GM18511 (cell line): ENCODE measurements around the gene ADIPOQ.
"Not testable (repeated sequence)": the region's sequence is repeated elsewhere in the genome, so short reads cannot be mapped to it uniquely, and the experiment has no call there.

Experiments used
- ATAC-seq: cut with Tn5 transposase; IDR thresholded peaks from one replicate; pipeline ENCODE4 v1.9.1; 2021; ENCODE audit warnings: mild to moderate bottlenecking, moderate library complexity; ENCODE audit not compliant: unreplicated experiment

The ADIPOQ gene

DNA sequence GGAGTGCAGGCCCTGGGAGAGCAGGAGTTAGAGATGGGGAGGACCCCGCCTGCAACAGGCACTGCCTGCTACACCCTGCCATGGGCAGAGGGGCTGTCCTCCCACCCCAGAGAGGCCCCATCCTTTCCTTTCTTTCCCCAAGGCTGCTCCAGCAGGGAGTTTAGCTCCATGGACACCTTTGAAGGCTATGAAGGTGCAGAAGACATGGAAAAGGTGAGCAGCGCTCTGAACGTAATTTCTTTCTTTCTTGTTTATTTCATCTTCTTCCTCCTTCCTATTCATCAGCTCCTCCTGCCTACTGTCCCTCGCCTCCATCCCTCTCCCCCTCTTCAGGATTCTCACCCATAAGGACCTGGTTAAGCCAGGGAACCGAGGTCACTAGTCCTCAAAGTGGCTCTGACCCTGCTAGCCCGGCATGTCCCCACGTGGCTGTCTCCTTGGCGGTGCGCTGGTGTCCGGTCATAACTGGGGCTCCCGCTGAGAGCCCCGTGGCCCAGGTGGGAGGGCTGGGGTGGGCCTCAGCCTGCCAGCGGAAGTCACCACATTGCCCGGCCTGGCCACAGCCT is 16.0 kb upstream of the ADIPOQ start:
- no peak for ATAC-seq

DNA sequence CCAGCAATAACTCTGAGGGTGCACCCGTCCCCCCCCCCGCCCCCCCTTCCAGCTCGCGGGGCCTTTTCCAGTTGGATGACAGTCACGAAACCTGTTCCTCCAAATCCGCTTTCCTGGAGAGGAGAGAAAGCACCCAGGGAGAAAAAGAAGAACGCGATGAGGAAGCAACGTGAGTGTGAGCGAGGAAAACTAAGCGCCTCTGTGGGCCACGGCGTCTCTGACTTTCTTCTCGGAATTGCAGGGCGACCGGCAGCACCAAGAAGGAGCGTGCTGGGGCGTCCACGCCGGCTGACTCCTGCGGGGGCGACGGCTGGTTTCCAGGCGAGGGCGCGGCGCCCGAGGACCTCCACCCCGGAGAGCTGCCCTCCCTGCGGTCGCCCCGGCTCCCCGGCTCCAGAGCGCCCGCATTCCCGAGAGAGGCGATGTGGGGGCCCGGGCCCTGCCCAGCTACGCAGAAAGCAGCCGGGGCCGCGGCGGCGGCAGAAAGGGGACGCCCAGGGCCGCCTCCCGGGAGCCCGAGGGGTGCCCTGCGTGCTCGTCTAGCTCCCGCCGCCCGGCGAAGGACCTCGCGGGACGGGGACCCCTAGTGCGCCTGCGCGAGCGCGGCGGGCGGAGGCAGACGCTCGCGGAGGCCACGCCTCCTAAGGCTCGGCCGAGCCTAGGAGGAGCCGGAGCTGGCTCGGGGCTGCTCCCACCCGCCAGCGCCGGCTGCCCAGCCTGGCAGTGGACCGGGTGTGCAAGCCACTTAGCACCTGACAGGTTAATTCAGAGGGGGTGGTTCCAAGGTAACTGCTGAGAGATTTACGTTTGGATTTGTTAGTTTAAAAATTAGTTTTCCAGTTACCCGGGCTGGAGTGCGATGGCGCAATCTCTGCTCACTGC is 15.3 kb upstream of the ADIPOQ start:
- ATAC-seq: peak; percentile 89

DNA sequence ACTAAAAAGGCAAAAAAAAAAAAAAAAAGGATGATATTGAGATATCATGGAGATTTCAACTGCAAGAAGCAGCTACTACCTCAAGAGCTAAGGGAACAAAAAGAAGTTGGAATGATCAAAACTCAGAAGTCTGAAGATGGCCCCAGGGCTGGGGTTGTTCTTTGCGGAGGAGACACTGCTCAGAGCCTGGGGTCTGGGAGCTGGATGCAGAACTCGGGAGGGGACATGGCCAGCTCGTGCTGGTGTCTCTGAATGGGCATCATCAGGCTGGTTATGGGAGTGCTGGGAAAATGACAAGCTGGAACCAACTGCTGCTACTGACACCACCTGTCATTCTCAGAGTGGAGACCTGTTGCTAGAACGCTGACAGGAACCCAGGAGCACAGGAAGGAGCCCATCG is 14.2 kb upstream of the ADIPOQ start:
- ATAC-seq: no peak

DNA sequence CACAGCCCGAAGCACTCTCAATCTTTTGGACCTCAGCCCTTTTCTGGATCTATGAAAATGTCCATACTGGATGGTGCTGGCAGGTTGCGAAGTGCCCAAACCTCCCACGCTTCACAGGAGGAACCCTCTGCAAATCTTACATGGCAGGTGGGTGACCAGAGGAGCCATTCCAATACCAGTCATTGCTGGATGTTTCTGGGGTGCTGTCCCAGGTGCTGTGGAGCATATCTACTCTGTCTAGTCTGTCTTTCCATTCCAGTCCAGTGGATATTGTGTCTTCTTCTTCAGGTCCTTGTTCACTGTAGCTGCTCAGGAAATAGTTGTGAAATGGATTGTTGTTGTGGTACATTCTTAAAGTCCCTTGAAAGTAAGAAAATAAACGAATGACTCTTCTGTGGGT is 10.7 kb upstream of the ADIPOQ start:
- ATAC-seq: no peak

DNA sequence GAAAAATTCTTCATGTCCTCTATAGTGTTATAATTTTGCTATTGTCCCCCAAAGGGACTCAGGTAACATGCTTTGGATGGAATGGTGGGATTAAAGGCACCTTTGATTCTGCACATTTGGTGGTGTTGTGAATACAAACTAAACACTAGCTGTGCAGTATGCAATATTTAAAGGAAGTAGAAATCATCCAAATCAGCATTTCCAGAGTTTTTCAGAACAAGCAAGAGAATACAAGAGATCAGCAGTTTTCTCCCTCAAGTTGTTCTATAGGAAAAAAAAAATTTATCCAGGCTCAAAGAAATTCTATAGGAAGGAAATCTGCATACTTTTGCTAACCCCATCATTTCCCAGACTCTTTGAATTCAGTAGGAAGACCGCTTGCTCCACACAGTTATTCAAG is 10.2 kb upstream of the ADIPOQ start:
- no peak for ATAC-seq

DNA sequence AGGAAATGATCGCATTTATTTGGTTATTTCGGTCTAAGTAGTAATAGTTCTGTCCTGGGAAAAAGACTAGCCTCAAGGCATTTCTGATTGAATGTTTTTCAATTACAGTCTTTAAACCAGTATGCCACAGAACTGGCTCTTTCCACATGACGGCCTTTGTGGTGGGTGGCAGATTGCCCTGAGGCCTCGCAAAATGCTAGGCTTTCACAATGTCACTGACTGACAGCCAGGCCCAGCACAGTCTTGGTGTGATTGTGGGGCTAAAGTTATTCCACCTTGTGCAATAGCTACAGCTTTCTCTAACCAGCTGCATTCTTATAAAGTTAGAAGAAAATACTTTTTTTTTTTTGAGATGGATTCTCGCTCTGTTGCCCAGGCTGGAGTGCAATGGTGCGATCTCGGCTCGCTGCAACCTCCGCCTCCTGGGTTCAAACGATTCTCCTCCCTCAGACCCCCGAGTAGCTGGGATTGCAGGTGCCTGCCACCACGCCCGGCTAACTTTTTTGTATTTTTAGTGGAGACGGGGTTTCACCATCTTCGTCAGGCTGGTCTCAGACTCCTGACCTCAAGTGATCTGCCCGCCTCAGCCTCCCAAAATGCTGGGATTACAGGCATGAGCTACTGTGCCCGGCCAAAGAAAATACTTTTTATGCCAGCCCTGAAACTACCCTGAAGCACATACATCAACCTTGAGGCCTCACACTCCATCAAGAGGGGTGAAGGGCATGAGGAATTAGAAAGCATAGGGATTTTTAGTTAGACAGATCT is 2.5 kb upstream of the ADIPOQ start:
- no peak for ATAC-seq

DNA sequence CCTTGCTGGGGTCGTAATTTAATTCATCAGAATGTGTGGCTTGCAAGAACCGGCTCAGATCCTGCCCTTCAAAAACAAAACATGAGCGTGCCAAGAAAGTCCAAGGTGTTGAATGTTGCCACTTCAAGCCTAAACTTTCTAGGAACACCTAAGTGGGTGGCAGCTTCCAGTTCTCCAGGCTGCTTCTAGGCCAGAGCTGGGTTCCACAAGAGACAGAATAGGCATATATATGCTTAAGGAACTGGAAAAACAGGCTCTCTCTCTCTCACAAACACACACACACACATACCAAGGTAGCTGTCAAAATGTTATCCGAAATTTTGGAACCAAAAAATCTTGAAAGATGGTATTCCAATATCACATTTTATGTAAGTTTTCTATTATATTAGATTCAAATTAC is 890 bp upstream of the ADIPOQ start:
- ATAC-seq: no peak

DNA sequence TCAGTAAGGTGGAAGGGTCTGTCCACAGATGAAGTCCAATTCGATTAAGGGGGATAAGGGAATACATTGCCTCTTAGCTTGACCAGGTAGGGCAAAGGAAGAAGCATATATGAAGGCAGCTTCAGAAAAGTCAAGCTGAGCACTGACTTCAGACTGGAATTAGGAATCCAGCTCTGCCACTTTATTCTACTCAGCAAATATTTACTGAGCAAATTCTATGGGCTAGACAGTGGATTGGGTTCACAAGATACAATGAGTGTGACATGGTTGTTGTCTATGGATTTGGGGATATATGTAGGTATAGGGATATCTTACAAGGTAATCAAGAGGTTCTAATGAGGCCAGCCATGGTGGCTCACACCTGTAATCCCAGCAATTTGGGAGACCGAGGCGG is 526 bp downstream of the ADIPOQ start:
- no peak for ATAC-seq

DNA sequence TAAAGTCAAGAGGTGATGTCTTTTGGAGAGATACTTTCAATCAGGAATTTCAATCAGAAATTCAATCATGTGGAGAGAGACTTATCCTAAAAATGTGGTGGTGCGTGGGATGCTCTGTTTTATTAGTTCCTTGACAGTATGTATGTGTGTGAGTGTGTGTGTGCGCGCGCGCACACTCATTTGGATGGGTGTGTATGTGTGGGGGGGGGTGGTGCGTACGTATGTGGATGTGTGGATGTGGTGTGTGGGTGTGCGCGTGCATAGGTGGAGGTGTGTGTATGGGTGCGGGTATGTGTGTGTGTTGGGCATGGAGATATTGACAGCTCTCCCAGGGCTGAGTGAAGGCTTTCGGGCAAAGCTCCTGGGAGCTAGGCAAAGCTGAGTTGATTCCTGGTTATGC is 2.4 kb downstream of the ADIPOQ start:
- no peak for ATAC-seq

DNA sequence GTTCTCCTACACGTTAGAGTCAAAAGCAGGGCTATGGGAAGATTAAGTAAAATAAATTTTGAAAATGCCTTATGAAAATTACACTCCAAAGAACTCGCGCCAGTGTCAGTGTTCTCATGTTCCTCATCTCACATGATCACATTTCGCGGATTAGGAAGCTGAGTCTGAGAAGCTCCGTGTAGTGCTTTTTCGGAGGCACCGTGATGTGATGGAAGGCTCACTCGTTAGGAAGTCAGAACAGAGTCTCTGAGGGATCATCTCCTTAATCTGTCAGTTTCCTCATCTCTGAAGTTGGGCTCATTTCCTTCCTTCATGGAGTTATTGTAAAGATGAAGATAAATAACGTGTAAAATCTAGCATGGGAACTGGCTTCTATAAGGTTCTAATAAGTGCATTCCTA is 3.2 kb downstream of the ADIPOQ start:
- ATAC-seq: no peak

DNA sequence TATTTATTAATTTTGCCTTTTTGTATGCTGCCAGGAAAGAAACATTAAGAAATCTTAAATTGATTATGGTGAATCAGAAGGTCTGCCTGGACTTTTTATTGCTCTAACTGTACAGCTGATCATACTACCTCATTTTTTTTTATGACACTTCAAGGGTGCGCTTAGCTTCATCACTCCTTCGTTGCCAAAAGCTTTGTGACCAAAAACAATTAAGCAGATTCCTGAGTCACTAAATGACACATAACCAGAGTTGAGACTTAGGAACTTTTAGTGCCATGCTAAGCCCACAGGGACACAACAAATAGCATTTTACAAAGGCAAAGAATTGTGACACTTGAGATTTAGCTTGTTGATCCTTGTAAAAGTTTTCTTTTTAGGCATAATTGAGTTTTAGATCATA is 4.9 kb downstream of the ADIPOQ start:
- no peak for ATAC-seq

DNA sequence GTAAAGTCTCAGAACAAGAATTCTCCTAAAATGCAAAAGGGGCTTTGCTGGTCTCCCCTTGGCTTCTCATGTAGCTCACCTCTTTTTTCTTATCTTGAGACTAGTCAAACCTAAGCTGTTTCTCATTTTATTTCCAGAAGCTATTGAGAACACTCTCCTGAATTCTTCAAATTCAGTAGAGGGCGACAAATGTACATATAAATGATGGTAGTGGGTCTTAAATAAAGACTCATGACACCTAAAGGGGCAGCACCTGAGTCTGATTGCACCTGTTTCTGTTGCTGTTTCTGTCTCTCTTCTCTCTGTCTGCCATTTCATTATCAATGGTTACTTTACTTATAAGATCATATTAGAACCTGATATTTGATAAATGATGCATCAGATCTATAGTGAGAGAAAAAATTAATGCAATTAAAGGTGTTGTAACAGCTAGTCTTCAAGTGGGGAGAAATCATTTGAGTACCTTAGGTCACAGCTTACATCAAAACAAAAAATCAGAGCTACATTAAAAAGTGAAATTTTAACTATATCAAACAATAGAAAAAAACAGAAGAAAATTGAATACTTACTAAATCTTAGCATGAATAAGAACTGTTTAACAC is 7.0 kb downstream of the ADIPOQ start:
- ATAC-seq: peak; percentile 74

DNA sequence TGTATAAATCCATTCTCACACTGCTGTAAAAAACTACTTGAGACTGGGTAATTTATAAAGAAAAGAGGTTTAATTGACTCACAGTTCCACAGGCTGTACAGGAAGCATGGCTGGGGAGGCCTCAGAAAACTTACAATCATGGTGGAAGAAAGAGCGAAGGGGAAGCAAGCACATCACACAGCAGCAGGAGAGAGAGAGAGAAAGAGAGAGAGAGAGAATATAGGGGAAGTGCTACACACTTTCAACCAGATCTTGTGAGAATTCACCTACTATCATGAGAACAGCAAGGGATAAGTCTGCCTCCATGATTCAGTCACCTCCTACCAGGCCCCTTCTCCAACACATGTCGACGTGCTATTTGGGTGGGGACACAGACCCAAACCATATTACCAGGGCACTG is 9.3 kb downstream of the ADIPOQ start:
- not testable (repeated sequence) for ATAC-seq

DNA sequence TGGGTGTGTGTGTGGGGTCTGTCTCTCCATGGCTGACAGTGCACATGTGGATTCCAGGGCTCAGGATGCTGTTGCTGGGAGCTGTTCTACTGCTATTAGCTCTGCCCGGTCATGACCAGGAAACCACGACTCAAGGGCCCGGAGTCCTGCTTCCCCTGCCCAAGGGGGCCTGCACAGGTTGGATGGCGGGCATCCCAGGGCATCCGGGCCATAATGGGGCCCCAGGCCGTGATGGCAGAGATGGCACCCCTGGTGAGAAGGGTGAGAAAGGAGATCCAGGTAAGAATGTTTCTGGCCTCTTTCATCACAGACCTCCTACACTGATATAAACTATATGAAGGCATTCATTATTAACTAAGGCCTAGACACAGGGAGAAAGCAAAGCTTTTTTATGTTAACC is 10.5 kb downstream of the ADIPOQ start:
- ATAC-seq: no peak

DNA sequence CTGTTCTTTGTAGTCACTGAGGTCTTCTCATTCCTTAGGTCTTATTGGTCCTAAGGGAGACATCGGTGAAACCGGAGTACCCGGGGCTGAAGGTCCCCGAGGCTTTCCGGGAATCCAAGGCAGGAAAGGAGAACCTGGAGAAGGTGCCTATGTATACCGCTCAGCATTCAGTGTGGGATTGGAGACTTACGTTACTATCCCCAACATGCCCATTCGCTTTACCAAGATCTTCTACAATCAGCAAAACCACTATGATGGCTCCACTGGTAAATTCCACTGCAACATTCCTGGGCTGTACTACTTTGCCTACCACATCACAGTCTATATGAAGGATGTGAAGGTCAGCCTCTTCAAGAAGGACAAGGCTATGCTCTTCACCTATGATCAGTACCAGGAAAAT is 11.6 kb downstream of the ADIPOQ start:
- no peak for ATAC-seq

DNA sequence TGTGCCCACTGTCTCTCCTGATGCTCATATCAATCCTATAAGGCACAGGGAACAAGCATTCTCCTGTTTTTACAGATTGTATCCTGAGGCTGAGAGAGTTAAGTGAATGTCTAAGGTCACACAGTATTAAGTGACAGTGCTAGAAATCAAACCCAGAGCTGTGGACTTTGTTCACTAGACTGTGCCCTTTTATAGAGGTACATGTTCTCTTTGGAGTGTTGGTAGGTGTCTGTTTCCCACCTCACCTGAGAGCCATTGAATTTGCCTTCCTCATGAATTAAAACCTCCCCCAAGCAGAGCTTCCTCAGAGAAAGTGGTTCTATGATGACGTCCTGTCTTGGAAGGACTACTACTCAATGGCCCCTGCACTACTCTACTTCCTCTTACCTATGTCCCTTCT is 12.4 kb downstream of the ADIPOQ start:
- ATAC-seq: no peak

DNA sequence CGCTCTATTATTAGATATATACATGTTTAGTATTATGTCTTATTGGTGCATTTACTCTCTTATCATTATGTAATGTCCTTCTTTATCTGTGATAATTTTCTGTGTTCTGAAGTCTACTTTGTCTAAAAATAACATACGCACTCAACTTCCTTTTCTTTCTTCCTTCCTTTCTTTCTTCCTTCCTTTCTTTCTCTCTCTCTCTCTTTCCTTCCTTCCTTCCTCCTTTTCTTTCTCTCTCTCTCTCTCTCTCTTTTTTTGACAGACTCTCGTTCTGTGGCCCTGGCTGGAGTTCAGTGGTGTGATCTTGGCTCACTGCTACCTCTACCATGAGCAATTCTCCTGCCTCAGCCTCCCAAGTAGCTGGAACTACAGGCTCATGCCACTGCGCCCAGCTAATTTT is 15.2 kb downstream of the ADIPOQ start:
- no peak for ATAC-seq

DNA sequence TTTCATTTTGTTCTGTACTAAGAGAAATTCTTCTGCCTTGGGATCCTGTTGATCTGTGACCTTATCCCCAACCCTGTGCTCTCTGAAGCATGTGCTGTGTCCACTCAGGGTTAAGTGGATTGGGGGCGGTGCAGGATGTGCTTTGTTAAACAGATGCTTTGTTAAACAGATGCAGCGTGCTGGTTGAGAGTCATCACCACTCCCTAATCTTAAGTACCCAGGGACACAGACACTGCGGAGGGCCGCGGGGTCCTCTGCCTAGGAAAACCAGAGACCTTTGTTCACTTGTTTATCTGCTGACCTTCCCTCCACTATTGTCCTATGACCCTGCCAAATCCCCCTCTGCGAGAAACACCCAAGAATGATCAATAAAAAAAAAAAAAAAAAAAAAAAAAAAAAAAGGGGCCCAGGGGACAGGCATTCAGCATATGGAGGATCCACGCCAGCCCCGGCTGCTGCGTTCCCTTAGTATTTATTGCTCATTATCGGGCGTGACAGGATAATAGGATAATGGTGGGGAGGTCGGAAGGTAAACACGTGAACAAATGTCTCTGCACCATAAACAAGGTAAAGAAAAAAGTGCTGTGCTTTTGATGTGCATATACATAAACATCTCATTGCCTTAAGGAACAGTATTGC is 22.8 kb downstream of the ADIPOQ start:
- ATAC-seq: not testable (repeated sequence)

DNA sequence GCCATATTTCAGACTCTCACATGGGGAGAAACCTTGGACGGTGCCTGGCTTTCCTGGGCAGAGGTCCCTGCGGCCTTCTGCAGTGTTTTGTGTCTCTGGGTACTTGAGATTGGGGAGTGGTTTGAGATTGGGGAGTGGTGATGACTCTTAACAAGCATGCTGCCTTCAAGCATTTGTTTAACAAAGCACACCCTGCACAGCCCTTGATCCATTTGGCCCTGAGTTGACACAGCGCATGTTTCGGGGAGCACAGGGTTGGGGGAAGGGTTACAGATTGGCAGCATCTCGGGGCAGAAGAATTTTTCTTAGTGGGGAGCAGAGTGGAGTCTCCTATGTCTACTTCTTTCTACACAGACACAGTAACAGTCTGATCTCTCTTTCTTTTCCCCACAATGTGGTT is 23.6 kb downstream of the ADIPOQ start:
- ATAC-seq: not testable (repeated sequence)

DNA sequence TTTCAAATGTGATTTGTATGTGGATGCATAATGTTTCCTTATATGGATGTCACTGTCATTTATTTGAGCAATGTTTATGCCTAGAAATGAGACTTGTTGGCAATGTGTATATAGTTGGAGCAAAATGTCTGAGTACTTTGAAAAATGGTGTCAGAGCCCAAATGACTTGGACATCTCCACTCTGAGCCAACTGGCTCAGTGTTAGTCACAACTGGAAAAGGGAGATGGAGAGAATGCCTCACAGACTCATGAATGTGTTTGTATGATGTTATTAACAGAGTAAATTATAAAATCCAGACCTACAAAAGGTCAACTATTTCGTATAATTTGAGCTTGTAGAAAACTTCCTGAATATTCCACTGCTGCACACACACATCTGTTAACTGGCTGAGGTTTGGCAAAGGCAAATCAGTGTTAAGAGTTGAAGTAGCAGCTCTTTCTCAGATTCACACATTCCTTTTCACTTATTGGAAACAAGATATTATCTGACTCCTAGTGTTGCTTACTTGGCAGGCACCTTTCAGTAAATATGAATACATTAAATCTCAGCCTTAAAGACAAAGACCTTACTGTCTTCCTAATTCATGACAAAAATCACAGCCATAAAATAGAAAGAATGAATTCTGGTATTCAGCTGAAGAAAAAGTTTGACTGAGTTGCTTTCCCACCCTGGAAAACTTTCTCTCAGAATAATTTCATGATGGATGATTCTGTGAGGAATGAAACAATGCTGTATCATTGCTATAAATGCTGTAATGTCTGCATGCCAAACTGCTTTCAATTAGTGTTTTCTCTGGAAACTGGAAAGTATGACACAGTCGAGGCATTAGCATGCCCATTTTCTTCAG is 27.0 kb downstream of the ADIPOQ start:
- ATAC-seq: no peak
